Chondrocyte (in vitro differentiated cells): Measurements from ENCODE around the gene SDC1. TPM values are rescaled to one million over a fixed set of nuclear protein-coding genes. Genes with fewer than 3 reads are reported as not detected.
"Not testable (repeated sequence)": the region's sequence is repeated elsewhere in the genome, so short reads cannot be mapped to it uniquely, and the experiment has no call there.

Source experiments
- DNase-seq: peaks from one replicate; pipeline ENCODE4 v3.0.0; 2021; ENCODE audit warnings: mixed read lengths, low spot score
- H3K27ac Mint-ChIP-seq: one replicate; pipeline ENCODE4 v1.8.0; 2021; ENCODE audit warnings: mild to moderate bottlenecking, moderate library complexity, mixed read lengths; ENCODE audit not compliant: unreplicated experiment
- H3K27me3 Mint-ChIP-seq: 2 replicates; pipeline ENCODE4 v1.8.0; 2021; ENCODE audit warnings: low read depth, mixed read lengths
- H3K36me3 Mint-ChIP-seq: 2 replicates; pipeline ENCODE4 v1.8.0; 2021; ENCODE audit warnings: low read depth, mixed read lengths
- H3K4me1 Mint-ChIP-seq: 2 replicates; pipeline ENCODE4 v1.8.0; 2021; ENCODE audit warnings: low read depth, mild to moderate bottlenecking, mixed read lengths
- H3K4me3 Mint-ChIP-seq: one replicate; pipeline ENCODE4 v1.8.0; 2021; ENCODE audit warnings: mild to moderate bottlenecking, moderate library complexity, mixed read lengths; ENCODE audit not compliant: unreplicated experiment
- H3K9me3 Mint-ChIP-seq: 2 replicates; pipeline ENCODE4 v1.8.0; 2021; ENCODE audit warnings: low read depth, mixed read lengths
- total RNA-seq: library from RNA; stranded (reverse); gene quantifications from 3 replicates; pipeline ENCODE4 v1.2.1, GENCODE V29; 2021
- TF ChIP-seq, protein P1 (sequence below): fragments of 200-600 bp; sonication (generic); IDR thresholded peaks from 2 replicates; pipeline ENCODE4 v1.5.0; 2021; ENCODE audit warnings: antibody characterized with exemption, mild to moderate bottlenecking, moderate library complexity

Gene SDC1
- total RNA-seq, 1 donor from 2014 or later, result 13.2 TPM

- no peaks in the 10 kb centered on the region for H3K9me3 Mint-ChIP-seq
- TF ChIP-seq, protein P1, sequence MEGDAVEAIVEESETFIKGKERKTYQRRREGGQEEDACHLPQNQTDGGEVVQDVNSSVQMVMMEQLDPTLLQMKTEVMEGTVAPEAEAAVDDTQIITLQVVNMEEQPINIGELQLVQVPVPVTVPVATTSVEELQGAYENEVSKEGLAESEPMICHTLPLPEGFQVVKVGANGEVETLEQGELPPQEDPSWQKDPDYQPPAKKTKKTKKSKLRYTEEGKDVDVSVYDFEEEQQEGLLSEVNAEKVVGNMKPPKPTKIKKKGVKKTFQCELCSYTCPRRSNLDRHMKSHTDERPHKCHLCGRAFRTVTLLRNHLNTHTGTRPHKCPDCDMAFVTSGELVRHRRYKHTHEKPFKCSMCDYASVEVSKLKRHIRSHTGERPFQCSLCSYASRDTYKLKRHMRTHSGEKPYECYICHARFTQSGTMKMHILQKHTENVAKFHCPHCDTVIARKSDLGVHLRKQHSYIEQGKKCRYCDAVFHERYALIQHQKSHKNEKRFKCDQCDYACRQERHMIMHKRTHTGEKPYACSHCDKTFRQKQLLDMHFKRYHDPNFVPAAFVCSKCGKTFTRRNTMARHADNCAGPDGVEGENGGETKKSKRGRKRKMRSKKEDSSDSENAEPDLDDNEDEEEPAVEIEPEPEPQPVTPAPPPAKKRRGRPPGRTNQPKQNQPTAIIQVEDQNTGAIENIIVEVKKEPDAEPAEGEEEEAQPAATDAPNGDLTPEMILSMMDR, result no peak
- no peak overlapping the region for H3K27ac Mint-ChIP-seq
- no peaks in the 10 kb centered on the region for H3K4me1 Mint-ChIP-seq
- no peak overlapping the region for H3K4me3 Mint-ChIP-seq
- DNase-seq, result no peak
- peaks cover 28% of the 10 kb centered on the region for H3K36me3 Mint-ChIP-seq
- H3K27me3 Mint-ChIP-seq, result no peaks in the 10 kb centered on the region
Observed at GRCh38 chr2:20254731-20255130, 29.8 kb upstream of the SDC1 start.

- TF ChIP-seq, protein P1, result no peak
- Mint-ChIP-seq H3K36me3 (peaks cover 36% of the 10 kb centered on the region), H3K4me3 (no peak overlapping the region)
Observed at GRCh38 chr2:20250436-20250835, 25.5 kb upstream of the SDC1 start.

GRCh38 chr2:20249170-20249569 is 24.2 kb upstream of the SDC1 start:
- DNase-seq, result no peak
- Mint-ChIP-seq H3K36me3 (peaks cover 31% of the 10 kb centered on the region), H3K27me3 (no peaks in the 10 kb centered on the region), H3K4me1 (no peaks in the 10 kb centered on the region), H3K4me3 (no peak overlapping the region), H3K27ac (no peak overlapping the region), H3K9me3 (no peaks in the 10 kb centered on the region)
- TF ChIP-seq, protein P1, result no peak

More at GRCh38 chr2:20250436-20250835, 25.5 kb upstream of the SDC1 start:
- H3K27ac Mint-ChIP-seq, result no peak overlapping the region
- DNase-seq, result no peak
- H3K27me3 Mint-ChIP-seq, result no peaks in the 10 kb centered on the region
- no peaks in the 10 kb centered on the region for H3K4me1 Mint-ChIP-seq
- no peaks in the 10 kb centered on the region for H3K9me3 Mint-ChIP-seq

GRCh38 chr2:20247084-20247483 is 22.2 kb upstream of the SDC1 start:
- Mint-ChIP-seq H3K27ac (no peak overlapping the region), H3K4me3 (no peak overlapping the region), H3K9me3 (no peaks in the 10 kb centered on the region), H3K27me3 (no peaks in the 10 kb centered on the region), H3K4me1 (no peaks in the 10 kb centered on the region), H3K36me3 (peaks cover 22% of the 10 kb centered on the region)
- TF ChIP-seq, protein P1, result no peak
- DNase-seq, result no peak

- H3K4me1 Mint-ChIP-seq, DNase-seq, H3K9me3 Mint-ChIP-seq, H3K36me3 Mint-ChIP-seq, H3K27me3 Mint-ChIP-seq, H3K4me3 Mint-ChIP-seq, H3K27ac Mint-ChIP-seq: not testable (repeated sequence)
Observed at GRCh38 chr2:20243637-20244036, 18.7 kb upstream of the SDC1 start.

DNA sequence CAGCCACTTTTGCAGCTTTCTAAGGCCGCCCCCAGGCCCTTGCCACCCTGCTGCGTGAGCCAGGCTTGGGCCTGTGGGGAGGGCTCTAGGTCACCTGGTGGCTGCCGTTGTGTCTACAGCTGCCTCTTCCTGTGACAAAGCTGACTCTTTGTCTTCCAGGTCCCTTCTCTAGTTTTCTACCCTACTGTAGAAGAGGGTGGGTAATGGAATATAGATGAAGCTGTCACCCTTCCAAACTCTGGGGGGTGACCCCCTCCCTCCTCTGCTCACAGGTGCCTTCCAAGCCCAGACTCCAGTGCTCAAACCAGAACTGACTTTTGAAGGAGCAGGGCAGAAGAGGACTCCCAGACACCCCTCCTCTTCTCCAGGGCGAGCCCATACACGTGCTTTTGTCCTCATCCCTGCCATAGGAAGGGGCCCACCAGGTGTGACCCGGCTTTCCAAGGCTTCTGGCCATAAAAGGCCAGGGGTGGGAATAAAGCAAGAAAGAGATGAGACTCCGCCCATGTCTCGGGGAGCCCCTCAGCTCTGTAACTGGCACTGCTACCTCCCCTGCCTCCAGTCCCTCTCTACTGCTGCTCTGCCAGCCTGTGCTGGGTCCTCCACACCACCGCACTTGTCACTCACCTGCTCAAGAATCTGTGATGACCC is 17.9 kb upstream of the SDC1 start:
- Mint-ChIP-seq H3K27ac (no peak overlapping the region), H3K36me3 (peaks cover 3% of the 10 kb centered on the region), H3K9me3 (peaks cover 5% of the 10 kb centered on the region), H3K4me1 (no peaks in the 10 kb centered on the region), H3K27me3 (no peaks in the 10 kb centered on the region), H3K4me3 (no peak overlapping the region)
- DNase-seq, result no peak
- TF ChIP-seq, protein P1, result no peak
